ENCODE results near the gene CDK12.
A peak's percentile ranks its signal among the peaks of the same experiment; 100 is the strongest.
"Not testable (repeated sequence)": the region's sequence is repeated elsewhere in the genome, so short reads cannot be mapped to it uniquely, and the experiment has no call there.

CDK12 gene

GRCh38 chr17:39461113-39461925 lies at the start of gene CDK12:
Gene CDK12, plus strand, starts transcription at chr17:39461486. Its CDS starts 586 bp downstream, at chr17:39462072.
- no peak for TF ChIP-seq CTCF (IDR thresholded peaks at IDR 0.05)
- peaks cover 30% of the 10 kb centered on the region for H3K4me1 Mint-ChIP-seq
- peaks cover 10% of the 10 kb centered on the region for H3K36me3 Mint-ChIP-seq (ENCODE audit: low read depth)
- H3K27ac Mint-ChIP-seq, result peak within 1 kb of the TSS; percentile 100
- peaks cover 19% of the 10 kb centered on the region for H3K27me3 Mint-ChIP-seq (ENCODE audit: low read depth, poor library complexity)
- peak within 1 kb of the TSS; percentile 98 for H3K4me3 Mint-ChIP-seq
- no peaks in the 10 kb centered on the region for H3K9me3 Mint-ChIP-seq
- DNase-seq, result peak; percentile 87

GRCh38 chr17:39416141-39416540 lies 45.1 kb upstream of the CDK12 start:
- H3K27me3 Mint-ChIP-seq (ENCODE audit: low read depth, poor library complexity), result no peaks in the 10 kb centered on the region
- no peaks in the 10 kb centered on the region for H3K4me1 Mint-ChIP-seq
- H3K36me3 Mint-ChIP-seq (ENCODE audit: low read depth), result peaks cover 54% of the 10 kb centered on the region
- TF ChIP-seq CTCF (IDR thresholded peaks at IDR 0.05), result no peak
- no peaks in the 10 kb centered on the region for H3K9me3 Mint-ChIP-seq
- H3K4me3 Mint-ChIP-seq, result no peak overlapping the region
- no peak overlapping the region for H3K27ac Mint-ChIP-seq
- no peak for DNase-seq

- H3K4me3 Mint-ChIP-seq, result no peak overlapping the region
- TF ChIP-seq CTCF (IDR thresholded peaks at IDR 0.05), result no peak
- no peaks in the 10 kb centered on the region for H3K4me1 Mint-ChIP-seq
- H3K36me3 Mint-ChIP-seq (ENCODE audit: low read depth), result peaks cover 69% of the 10 kb centered on the region
- no peak overlapping the region for H3K27ac Mint-ChIP-seq
- DNase-seq, result no peak
- no peaks in the 10 kb centered on the region for H3K27me3 Mint-ChIP-seq (ENCODE audit: low read depth, poor library complexity)
- H3K9me3 Mint-ChIP-seq, result no peaks in the 10 kb centered on the region
Measured at GRCh38 chr17:39429600-39429999, 31.7 kb upstream of the CDK12 start.

GRCh38 chr17:39439868-39440267 lies 21.4 kb upstream of the CDK12 start:
- not testable (repeated sequence) for H3K4me3 Mint-ChIP-seq; DNase-seq; H3K27ac Mint-ChIP-seq; H3K4me1 Mint-ChIP-seq; H3K27me3 Mint-ChIP-seq (ENCODE audit: low read depth, poor library complexity); H3K9me3 Mint-ChIP-seq
- peaks cover 73% of the 10 kb centered on the region for H3K36me3 Mint-ChIP-seq (ENCODE audit: low read depth)

- Mint-ChIP-seq H3K9me3 (no peaks in the 10 kb centered on the region), H3K27me3 (ENCODE audit: low read depth, poor library complexity) (no peaks in the 10 kb centered on the region), H3K4me1 (peaks cover 4% of the 10 kb centered on the region), H3K36me3 (ENCODE audit: low read depth) (peaks cover 74% of the 10 kb centered on the region), H3K4me3 (no peak overlapping the region), H3K27ac (no peak overlapping the region)
- no peak for TF ChIP-seq CTCF (IDR thresholded peaks at IDR 0.05)
- DNase-seq, result no peak
Measured at GRCh38 chr17:39443326-39443725, 18.0 kb upstream of the CDK12 start.

GRCh38 chr17:39447561-39447960 lies 13.7 kb upstream of the CDK12 start:
- peaks cover 50% of the 10 kb centered on the region for H3K36me3 Mint-ChIP-seq (ENCODE audit: low read depth)
- H3K9me3 Mint-ChIP-seq, result no peaks in the 10 kb centered on the region
- no peak for TF ChIP-seq CTCF (IDR thresholded peaks at IDR 0.05)
- H3K4me1 Mint-ChIP-seq, result peaks cover 15% of the 10 kb centered on the region
- DNase-seq, result no peak
- no peak overlapping the region for H3K27ac Mint-ChIP-seq
- H3K4me3 Mint-ChIP-seq, result no peak overlapping the region
- H3K27me3 Mint-ChIP-seq (ENCODE audit: low read depth, poor library complexity), result no peaks in the 10 kb centered on the region

All from nephron progenitor cell (in vitro differentiated cells).